ENCODE measurements around the gene LDOC1.
"Not testable (repeated sequence)": the region's sequence is repeated elsewhere in the genome, so short reads cannot be mapped to it uniquely, and the experiment has no call there.

LDOC1 gene

GRCh38 chrX:141158084-141158483 is 18.8 kb downstream of the LDOC1 start:
- Histone ChIP-seq H3K36me3 (ENCODE audit: control insufficient read depth, insufficient read depth, low read length) (no peaks in the 10 kb centered on the region), H3K27ac (ENCODE audit: low read depth, low read length) (no peak overlapping the region), H4K8ac (ENCODE audit: low read depth, low read length) (no peak overlapping the region), H4K5ac (ENCODE audit: low read length) (no peak overlapping the region), H3K4me1 (ENCODE audit: control insufficient read depth, low read depth, low read length) (no peaks in the 10 kb centered on the region), H3K4me3 (ENCODE audit: low read length) (no peak overlapping the region), H3K27me3 (ENCODE audit: insufficient read depth, low read length, poor library complexity) (no peaks in the 10 kb centered on the region), H2BK120ac (ENCODE audit: low read depth, low read length) (no peak overlapping the region), H3K9ac (ENCODE audit: low read length) (no peak overlapping the region), H3K79me1 (ENCODE audit: low read length) (no peaks in the 10 kb centered on the region), H3K18ac (ENCODE audit: low read length) (no peak overlapping the region), H3K4me2 (ENCODE audit: low read length) (no peak overlapping the region), H2AK5ac (ENCODE audit: low read length) (no peak overlapping the region), H2BK5ac (ENCODE audit: low read length) (no peak overlapping the region), H2BK15ac (replicated peaks; ENCODE audit: low read depth) (no peak overlapping the region), H3K79me2 (ENCODE audit: control insufficient read depth, insufficient read depth, low read length) (no peaks in the 10 kb centered on the region), H3K56ac (ENCODE audit: low read length) (no peak overlapping the region), H3K4ac (ENCODE audit: low read depth, low read length) (no peak overlapping the region), H3K23ac (ENCODE audit: low read length) (no peak overlapping the region)
- WGBS (ENCODE audit: extremely low coverage, insufficient coverage, low lambda C conversion rate), result no CpG with 5 or more reads among the region's 3 CpGs
- no peak for DNase-seq

DNA sequence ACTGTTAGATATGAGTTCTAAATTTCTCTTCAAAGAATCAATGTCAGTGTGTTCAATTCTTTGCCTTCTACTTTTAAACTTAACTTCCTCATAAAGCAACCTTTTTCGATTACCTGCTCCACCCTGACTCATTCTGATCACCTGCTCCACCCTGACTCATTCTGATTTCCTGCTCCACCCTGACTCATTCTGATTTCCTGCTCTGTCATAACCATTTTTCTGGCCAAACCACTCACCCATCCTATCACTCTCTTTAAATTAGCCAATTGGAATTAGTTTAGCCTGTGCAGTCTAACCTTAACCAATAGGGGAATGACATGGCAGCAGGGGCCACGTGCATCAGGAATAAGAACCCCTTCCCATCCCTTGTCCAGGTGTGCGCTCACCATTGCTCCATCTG is 21.7 kb downstream of the LDOC1 start:
- not testable (repeated sequence) for H3K36me3 ChIP-seq (ENCODE audit: control insufficient read depth, insufficient read depth, low read length); H3K4me1 ChIP-seq (ENCODE audit: control insufficient read depth, low read depth, low read length); H3K23ac ChIP-seq (ENCODE audit: low read length); H3K4me3 ChIP-seq (ENCODE audit: low read length); H4K8ac ChIP-seq (ENCODE audit: low read depth, low read length); H2BK15ac ChIP-seq (replicated peaks; ENCODE audit: low read depth); H4K5ac ChIP-seq (ENCODE audit: low read length); H3K9ac ChIP-seq (ENCODE audit: low read length); H3K79me1 ChIP-seq (ENCODE audit: low read length); H2BK120ac ChIP-seq (ENCODE audit: low read depth, low read length); H3K4ac ChIP-seq (ENCODE audit: low read depth, low read length); H3K79me2 ChIP-seq (ENCODE audit: control insufficient read depth, insufficient read depth, low read length); H3K4me2 ChIP-seq (ENCODE audit: low read length); DNase-seq; H3K18ac ChIP-seq (ENCODE audit: low read length); H3K27ac ChIP-seq (ENCODE audit: low read depth, low read length); H2AK5ac ChIP-seq (ENCODE audit: low read length); H2BK5ac ChIP-seq (ENCODE audit: low read length); H3K56ac ChIP-seq (ENCODE audit: low read length); H3K27me3 ChIP-seq (ENCODE audit: insufficient read depth, low read length, poor library complexity)
- no CpG with 5 or more reads among the region's 3 CpGs for WGBS (ENCODE audit: extremely low coverage, insufficient coverage, low lambda C conversion rate)

DNA sequence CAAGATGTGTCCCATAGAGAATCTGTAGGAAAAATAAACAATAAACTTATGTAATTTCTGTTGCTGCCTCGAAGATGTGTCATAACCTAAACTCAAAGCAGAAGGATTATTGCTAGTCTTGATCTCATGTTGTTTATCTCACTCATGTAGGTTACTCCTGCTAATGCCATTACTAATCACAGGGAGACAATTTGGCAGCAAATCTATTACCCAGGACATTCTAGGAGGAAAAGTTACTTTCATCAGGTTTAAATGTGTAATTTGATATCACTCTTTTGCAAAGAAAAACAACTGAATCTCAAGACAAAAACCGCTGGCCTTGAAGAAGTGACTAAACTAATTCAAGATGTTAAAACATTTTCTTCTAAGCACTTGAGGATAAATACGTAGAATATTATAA is 34.0 kb downstream of the LDOC1 start:
- Histone ChIP-seq H3K79me1 (ENCODE audit: low read length) (no peaks in the 10 kb centered on the region), H3K56ac (ENCODE audit: low read length) (no peak overlapping the region), H4K5ac (ENCODE audit: low read length) (no peak overlapping the region), H3K4me3 (ENCODE audit: low read length) (no peak overlapping the region), H2AK5ac (ENCODE audit: low read length) (no peak overlapping the region), H3K36me3 (ENCODE audit: control insufficient read depth, insufficient read depth, low read length) (no peaks in the 10 kb centered on the region), H3K9ac (ENCODE audit: low read length) (no peak overlapping the region), H3K27ac (ENCODE audit: low read depth, low read length) (no peak overlapping the region), H4K8ac (ENCODE audit: low read depth, low read length) (no peak overlapping the region), H3K23ac (ENCODE audit: low read length) (no peak overlapping the region), H3K4ac (ENCODE audit: low read depth, low read length) (no peak overlapping the region), H3K4me1 (ENCODE audit: control insufficient read depth, low read depth, low read length) (no peaks in the 10 kb centered on the region), H3K79me2 (ENCODE audit: control insufficient read depth, insufficient read depth, low read length) (no peaks in the 10 kb centered on the region), H2BK120ac (ENCODE audit: low read depth, low read length) (no peak overlapping the region), H3K4me2 (ENCODE audit: low read length) (no peak overlapping the region), H3K27me3 (ENCODE audit: insufficient read depth, low read length, poor library complexity) (no peaks in the 10 kb centered on the region), H2BK15ac (replicated peaks; ENCODE audit: low read depth) (no peak overlapping the region), H3K18ac (ENCODE audit: low read length) (no peak overlapping the region), H2BK5ac (ENCODE audit: low read length) (no peak overlapping the region)
- DNase-seq, result no peak
- WGBS (ENCODE audit: extremely low coverage, insufficient coverage, low lambda C conversion rate), result no CpG with 5 or more reads among the region's 3 CpGs

- H3K79me1 ChIP-seq (ENCODE audit: low read length), result no peaks in the 10 kb centered on the region
- H3K4me2 ChIP-seq (ENCODE audit: low read length), result no peak overlapping the region
- no CpG with 5 or more reads among the region's 8 CpGs for WGBS (ENCODE audit: extremely low coverage, insufficient coverage, low lambda C conversion rate)
- H2BK15ac ChIP-seq (replicated peaks; ENCODE audit: low read depth), result no peak overlapping the region
- no peak overlapping the region for H3K4ac ChIP-seq (ENCODE audit: low read depth, low read length)
- H3K4me3 ChIP-seq (ENCODE audit: low read length), result no peak overlapping the region
- no peak overlapping the region for H4K8ac ChIP-seq (ENCODE audit: low read depth, low read length)
- no peak overlapping the region for H4K5ac ChIP-seq (ENCODE audit: low read length)
- no peaks in the 10 kb centered on the region for H3K79me2 ChIP-seq (ENCODE audit: control insufficient read depth, insufficient read depth, low read length)
- H2BK120ac ChIP-seq (ENCODE audit: low read depth, low read length), result no peak overlapping the region
- no peak overlapping the region for H3K9ac ChIP-seq (ENCODE audit: low read length)
- no peaks in the 10 kb centered on the region for H3K36me3 ChIP-seq (ENCODE audit: control insufficient read depth, insufficient read depth, low read length)
- H3K27me3 ChIP-seq (ENCODE audit: insufficient read depth, low read length, poor library complexity), result no peaks in the 10 kb centered on the region
- no peak overlapping the region for H3K56ac ChIP-seq (ENCODE audit: low read length)
- DNase-seq, result no peak
- no peak overlapping the region for H2AK5ac ChIP-seq (ENCODE audit: low read length)
- no peaks in the 10 kb centered on the region for H3K4me1 ChIP-seq (ENCODE audit: control insufficient read depth, low read depth, low read length)
- H3K18ac ChIP-seq (ENCODE audit: low read length), result no peak overlapping the region
- H2BK5ac ChIP-seq (ENCODE audit: low read length), result no peak overlapping the region
- H3K23ac ChIP-seq (ENCODE audit: low read length), result no peak overlapping the region
- no peak overlapping the region for H3K27ac ChIP-seq (ENCODE audit: low read depth, low read length)
Measured at GRCh38 chrX:141133272-141133671, 43.7 kb downstream of the LDOC1 start.

- no peak overlapping the region for H2AK5ac ChIP-seq (ENCODE audit: low read length)
- H2BK15ac ChIP-seq (replicated peaks; ENCODE audit: low read depth), result no peak overlapping the region
- H3K18ac ChIP-seq (ENCODE audit: low read length), result no peak overlapping the region
- no peak overlapping the region for H2BK5ac ChIP-seq (ENCODE audit: low read length)
- H3K56ac ChIP-seq (ENCODE audit: low read length), result no peak overlapping the region
- H3K4me2 ChIP-seq (ENCODE audit: low read length), result no peak overlapping the region
- H3K4me3 ChIP-seq (ENCODE audit: low read length), result no peak overlapping the region
- H2BK120ac ChIP-seq (ENCODE audit: low read depth, low read length), result no peak overlapping the region
- no peaks in the 10 kb centered on the region for H3K4me1 ChIP-seq (ENCODE audit: control insufficient read depth, low read depth, low read length)
- H4K5ac ChIP-seq (ENCODE audit: low read length), result no peak overlapping the region
- H3K79me2 ChIP-seq (ENCODE audit: control insufficient read depth, insufficient read depth, low read length), result no peaks in the 10 kb centered on the region
- no peak overlapping the region for H3K23ac ChIP-seq (ENCODE audit: low read length)
- no peak overlapping the region for H3K9ac ChIP-seq (ENCODE audit: low read length)
- WGBS (ENCODE audit: extremely low coverage, insufficient coverage, low lambda C conversion rate), result no CpG with 5 or more reads among the region's 2 CpGs
- no peaks in the 10 kb centered on the region for H3K36me3 ChIP-seq (ENCODE audit: control insufficient read depth, insufficient read depth, low read length)
- no peak overlapping the region for H4K8ac ChIP-seq (ENCODE audit: low read depth, low read length)
- no peaks in the 10 kb centered on the region for H3K79me1 ChIP-seq (ENCODE audit: low read length)
- no peak overlapping the region for H3K27ac ChIP-seq (ENCODE audit: low read depth, low read length)
- DNase-seq, result no peak
- H3K27me3 ChIP-seq (ENCODE audit: insufficient read depth, low read length, poor library complexity), result no peaks in the 10 kb centered on the region
- H3K4ac ChIP-seq (ENCODE audit: low read depth, low read length), result no peak overlapping the region
Measured at GRCh38 chrX:141127146-141127545, 49.8 kb downstream of the LDOC1 start.

All from mesendoderm (in vitro differentiated cells).